Inflammatory macrophage treated with lipopolysaccharide for 4 hours (primary cell): ENCODE data around the gene PRR36.
A peak's percentile ranks its signal among the peaks of the same experiment; 100 is the strongest.

Source experiments
- DNase-seq: peaks from one replicate; pipeline ENCODE4 v3.0.0-alpha.2; 2020

The PRR36 gene

GRCh38 chr19:7842661-7843294 is 31.4 kb downstream of the PRR36 start:
- DNase-seq, result no peak

- DNase-seq, result no peak
Observed at GRCh38 chr19:7841751-7842660, 32.2 kb downstream of the PRR36 start.

GRCh38 chr19:7840629-7841028 is 33.6 kb downstream of the PRR36 start:
- no peak for DNase-seq

DNA sequence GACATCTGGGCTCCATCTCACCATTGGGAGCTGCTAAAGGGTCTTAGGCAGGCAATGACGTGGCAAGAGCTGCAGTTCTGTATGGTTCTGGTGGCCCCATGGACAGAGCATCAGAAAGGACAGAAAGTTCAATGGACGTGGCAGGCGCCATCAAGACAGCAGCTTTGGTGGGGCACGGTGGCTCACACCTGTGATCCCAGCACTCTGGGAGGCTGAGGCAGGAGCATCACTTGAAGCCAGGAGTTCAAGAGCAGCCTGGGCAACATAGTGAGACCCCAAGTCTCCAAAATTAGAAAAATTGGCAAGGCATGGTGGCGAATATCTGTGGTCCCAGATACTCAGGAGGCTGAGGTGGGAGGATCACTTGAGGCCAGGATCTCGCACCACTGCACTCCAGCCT is 34.7 kb downstream of the PRR36 start:
- no peak for DNase-seq

DNA sequence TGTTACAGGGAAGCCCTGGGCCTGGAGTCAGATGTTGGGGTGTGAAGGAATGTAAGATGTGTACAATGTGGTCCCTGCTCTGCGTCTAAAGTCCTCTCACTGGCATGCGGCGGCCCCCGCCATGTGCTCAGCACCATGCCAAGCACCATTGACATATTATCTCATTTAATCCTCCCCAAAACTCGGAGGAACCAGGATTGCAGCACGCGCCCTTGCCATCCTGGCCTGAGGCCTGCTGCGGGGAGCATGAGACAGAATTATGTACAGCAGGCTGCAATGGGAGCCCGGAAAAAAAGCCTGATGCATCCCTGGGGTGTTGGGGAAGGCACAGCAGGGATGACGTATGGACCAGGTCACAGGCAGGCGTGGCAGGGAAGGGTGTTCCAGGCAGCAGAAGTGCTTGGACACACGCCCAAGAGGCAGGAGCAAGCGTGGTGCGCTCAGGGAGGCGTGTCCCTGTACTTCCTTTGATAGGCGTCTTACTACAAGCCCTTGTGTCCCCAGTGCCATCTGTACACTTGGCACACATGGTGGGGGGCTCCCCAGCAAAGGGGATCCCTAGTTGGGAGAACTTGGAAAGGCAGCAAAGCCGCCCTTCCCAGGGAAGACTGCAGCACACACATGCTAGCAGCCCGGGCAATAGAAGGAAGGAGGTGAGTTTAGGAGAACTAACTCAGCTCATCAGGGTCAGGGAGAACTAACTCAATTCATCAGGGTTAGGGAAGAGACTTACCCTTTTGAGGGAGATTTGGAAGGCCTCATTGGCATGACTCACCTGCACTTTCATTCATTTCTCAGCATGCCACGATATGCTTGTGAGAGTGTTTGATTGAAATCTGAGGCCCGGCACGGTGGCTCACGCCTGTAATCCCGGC is 40.7 kb downstream of the PRR36 start:
- no peak for DNase-seq

- no peak for DNase-seq
Observed at GRCh38 chr19:7832781-7833180, 41.4 kb downstream of the PRR36 start.

DNA sequence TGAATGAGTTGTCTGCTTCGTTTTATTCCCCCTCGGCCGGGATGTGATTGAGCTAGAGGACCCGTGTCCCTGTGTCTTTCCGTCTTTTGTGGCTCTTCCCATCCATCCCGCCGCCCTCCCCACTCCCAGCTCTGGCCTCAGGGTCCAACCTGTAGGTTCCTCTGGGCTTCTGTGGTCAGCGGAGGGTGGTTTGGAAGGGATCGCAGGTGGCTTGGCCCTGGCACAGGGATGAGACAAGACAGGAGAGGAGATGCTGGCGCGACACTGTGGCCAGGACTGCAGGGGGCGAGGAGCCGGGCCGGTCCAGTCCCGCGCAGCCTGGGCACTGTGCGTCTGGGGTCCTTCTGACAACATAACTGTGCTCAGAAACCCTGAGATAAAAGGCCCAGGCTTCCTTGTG is 42.2 kb downstream of the PRR36 start:
- no peak for DNase-seq

- DNase-seq, result no peak
Observed at GRCh38 chr19:7831452-7831851, 42.7 kb downstream of the PRR36 start.

DNA sequence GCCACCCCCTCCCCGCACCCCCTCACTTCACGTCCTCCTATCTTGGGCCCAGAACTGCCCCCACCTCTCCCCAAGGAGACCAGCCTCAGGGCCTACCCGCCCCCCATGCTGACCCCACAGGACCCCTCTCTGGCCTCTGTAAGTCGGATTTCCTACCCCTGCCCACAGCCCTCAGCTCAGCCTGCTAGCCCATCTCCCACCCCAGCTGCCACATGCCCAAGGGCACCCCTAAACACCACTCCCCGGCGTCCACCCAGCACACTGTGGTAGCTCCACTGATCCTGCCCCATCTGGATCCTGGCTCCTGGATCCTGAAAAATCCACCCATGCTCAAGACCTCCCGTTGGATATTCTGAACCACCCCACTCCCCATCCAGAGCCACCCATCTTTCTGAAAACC is 43.4 kb downstream of the PRR36 start:
- no peak for DNase-seq

DNA sequence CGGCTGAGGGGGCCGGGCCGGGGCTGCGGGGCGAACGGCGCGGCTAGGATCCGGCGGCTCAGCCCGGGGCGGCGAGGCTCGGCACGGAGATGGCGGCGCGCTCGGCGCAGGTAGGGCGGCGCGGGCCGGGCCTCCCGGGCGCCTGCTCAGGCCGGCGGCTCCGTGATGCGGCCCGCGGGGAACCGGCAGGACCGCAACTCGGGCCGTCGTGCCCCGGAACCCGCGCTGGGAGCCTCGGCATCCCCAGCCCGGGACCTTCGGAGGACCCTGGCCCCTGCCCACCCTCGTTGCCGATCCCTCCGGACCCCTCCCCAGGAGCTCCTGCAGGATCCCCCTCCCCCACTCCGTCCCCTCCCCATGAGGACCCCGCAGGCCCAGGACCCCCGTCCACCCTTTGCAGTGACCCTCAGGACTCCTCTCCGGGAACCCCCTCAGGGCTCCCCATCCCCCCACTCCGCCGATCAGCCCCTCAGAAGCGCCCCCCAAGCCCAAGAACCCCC is 43.9 kb downstream of the PRR36 start:
- no peak for DNase-seq

DNA sequence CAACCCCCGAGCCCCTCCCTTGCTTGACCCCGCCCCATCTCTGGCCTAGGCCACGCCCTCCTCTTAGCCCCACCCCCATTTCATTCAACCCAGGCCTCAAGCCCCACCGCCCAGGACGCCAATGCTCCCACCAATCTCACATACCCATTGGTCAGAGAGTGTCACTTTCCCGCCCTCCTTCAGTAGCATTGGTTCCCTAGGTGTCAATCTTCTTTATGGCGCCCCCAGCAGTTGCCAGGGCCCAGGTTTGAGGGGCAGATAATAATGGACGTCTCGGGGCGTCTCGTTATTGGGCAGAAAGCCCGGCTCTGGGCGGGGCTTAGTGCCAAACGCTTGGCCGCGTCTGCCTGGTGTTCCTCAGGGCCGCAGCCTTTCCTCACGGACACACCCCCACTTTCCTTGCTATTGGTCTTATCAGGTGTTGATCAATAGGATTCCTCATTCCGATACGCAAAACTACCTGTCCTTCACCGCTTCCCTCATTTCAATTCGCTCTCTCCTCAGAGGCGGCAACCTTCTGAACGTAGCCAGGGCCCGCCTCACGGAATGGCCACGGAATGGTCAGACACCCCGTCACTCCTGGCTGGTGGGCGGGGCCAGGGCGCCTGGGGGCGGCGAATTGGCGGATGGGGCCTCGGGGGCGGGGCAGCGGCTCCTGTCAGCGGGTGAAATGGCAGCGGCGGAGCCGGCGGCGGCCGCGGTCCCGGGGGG is 44.5 kb downstream of the PRR36 start, which contains the start of gene EVI5L:
Gene EVI5L (plus strand): TSS at position 658 of the 711 bp plus-strand sequence. CDS start 16,325 bp downstream, outside the sequence.
- DNase-seq, result peak; percentile 100

DNA sequence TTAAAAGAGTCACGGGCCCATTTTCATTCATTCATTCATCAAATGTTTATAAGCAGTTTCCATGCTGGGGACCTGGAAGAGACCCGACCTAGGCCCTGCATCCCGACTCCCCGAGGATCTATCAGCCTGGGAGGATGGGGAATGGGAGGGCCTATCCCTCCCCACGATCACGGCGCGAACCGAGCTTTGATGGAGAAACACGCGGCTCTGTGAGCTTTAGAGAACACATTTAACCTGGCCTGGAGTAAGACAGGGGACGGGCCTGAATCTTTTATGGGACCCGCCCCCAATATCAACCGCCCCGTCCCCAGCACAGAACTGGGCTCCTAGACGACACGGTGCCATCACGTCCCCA is 45.0 kb downstream of the PRR36 start:
- no peak for DNase-seq

DNA sequence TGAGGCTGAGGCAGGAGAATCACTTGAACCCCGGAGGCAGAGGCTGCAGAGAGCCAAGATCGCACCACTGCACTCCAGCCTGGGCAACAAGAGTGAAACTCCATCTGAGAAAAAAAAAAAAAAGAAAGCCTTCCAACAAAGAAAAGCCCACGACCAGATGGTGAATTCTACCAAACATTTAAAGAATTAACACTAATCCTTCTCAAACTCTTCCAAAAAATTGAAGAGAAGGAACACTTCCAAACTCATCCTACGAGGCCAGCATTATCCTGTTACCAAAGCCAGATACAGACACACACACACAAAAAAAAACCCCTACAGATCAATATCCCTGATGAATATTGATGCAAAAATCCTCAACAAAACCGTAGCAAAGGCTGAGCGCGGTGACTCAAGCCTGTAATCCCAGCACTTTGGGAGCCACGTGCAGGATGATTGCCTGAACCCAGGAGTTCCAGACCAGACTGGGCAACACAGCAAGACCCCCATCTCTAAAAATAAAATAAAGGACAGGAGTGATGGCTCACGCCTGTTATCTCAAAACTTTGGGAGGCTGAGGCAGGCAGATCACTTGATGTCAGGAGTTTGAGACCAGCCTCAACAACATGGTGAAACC is 50.4 kb downstream of the PRR36 start:
- no peak for DNase-seq

GRCh38 chr19:7822910-7823515 is 51.2 kb downstream of the PRR36 start:
- DNase-seq, result no peak

DNA sequence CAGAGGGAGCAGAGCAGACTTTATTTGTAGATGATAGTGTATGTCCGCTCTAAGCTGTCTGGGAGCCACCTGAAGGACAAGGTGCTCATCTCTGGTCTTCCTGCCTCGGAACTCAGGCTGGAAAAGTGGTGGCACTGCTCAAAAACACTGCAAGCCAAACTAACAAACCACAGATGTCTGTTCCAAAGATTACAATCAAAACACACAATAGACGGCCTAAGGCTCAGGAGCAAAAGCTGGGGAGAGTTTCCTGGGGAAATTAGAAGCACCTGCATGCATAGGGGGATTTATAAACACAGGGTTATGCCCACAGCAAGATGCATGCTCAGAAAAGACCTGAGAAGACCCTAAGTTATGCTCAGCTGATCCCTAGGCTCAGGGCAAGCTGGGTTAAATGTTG is 53.6 kb downstream of the PRR36 start:
- DNase-seq, result no peak

- no peak for DNase-seq
Observed at GRCh38 chr19:7819337-7819736, 54.9 kb downstream of the PRR36 start.

GRCh38 chr19:7818806-7819205 is 55.4 kb downstream of the PRR36 start:
- no peak for DNase-seq
